Neutrophil (primary cell): ENCODE results near the gene LILRB2.

Experiments
- H3K27ac ChIP-seq: fragments of 200-600 bp; sonication (generic); 2 replicates; pipeline ENCODE4 v1.5.1; 2016; ENCODE audit warnings: mild to moderate bottlenecking, moderate library complexity
- H3K27me3 ChIP-seq: fragments of 200-600 bp; sonication (generic); 2 replicates; pipeline ENCODE4 v1.6.0; 2016; ENCODE audit warnings: mild to moderate bottlenecking
- H3K36me3 ChIP-seq: fragments of 200-600 bp; sonication (generic); 2 replicates; pipeline ENCODE4 v1.5.1; 2017
- H3K4me1 ChIP-seq, 2 experiments: fragments of 200-600 bp in 1 of 2; sonication (generic) in 1 of 2; 1 replicate in 1 of 2; 2 replicates in 1 of 2; pipeline versions ENCODE4 v1.5.1 to v1.6.1; 2013 to 2016; ENCODE audit warnings: low read depth in 1 of 2, low read length in 1 of 2, mild to moderate bottlenecking in 1 of 2, moderate library complexity in 1 of 2; ENCODE audit not compliant: control insufficient read depth in 1 of 2, insufficient read depth in 1 of 2
- H3K4me3 ChIP-seq, 2 experiments: fragments of 200-600 bp in 1 of 2; sonication (generic) in 1 of 2; 1 replicate in 1 of 2; 2 replicates in 1 of 2; pipeline ENCODE4 v1.5.1; 2013 to 2016; ENCODE audit warnings: low read depth in 1 of 2, low read length in 1 of 2, mild to moderate bottlenecking in 1 of 2, moderate library complexity in 1 of 2
- H3K9me3 ChIP-seq: fragments of 200-600 bp; sonication (generic); 2 replicates; pipeline ENCODE4 v1.5.1; 2016
- CTCF ChIP-seq: fragments of 200-600 bp; sonication (generic); IDR thresholded peaks from 2 replicates; pipeline ENCODE4 v1.5.1; 2016; ENCODE audit warnings: antibody characterized with exemption

LILRB2 gene

DNA sequence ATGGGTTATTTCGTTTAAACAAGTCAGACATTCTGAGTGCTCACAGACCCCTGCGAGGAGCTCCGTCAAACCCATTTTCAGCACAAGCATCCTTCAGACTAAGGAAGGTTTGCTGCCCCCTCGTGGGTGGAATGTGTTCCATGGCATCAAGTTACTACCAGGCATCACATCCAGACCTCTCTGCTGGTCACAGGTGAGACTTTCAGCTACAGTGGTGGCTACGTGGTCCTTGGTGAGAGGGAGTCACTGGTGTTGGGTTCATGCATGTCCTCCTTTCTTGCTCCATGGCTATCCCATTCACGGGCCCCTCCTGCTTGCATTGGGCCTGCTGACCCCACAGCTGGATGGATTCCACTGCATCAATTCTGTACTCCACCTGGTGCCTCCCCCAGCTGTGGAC, 14.8 kb downstream of the LILRB2 start:
- peaks cover 55% of the 10 kb centered on the region in 2 experiments for H3K4me1 ChIP-seq
- TF ChIP-seq CTCF: peak; percentile 78

GRCh38 chr19:54262470-54262869, 18.4 kb downstream of the LILRB2 start:
- no peaks in the 10 kb centered on the region for H3K36me3 ChIP-seq
- no peak overlapping the region for H3K27ac ChIP-seq
- no peak overlapping the region for H3K4me3 ChIP-seq
- TF ChIP-seq CTCF: no peak
- no peaks in the 10 kb centered on the region for H3K9me3 ChIP-seq
- H3K27me3 ChIP-seq: peaks cover 5% of the 10 kb centered on the region
- H3K4me1 ChIP-seq: peaks cover 18% of the 10 kb centered on the region in 2 experiments

More for the DNA sequence above, 14.8 kb downstream of the LILRB2 start:
- H3K27ac ChIP-seq: peak overlapping the region; percentile 42
- H3K4me3 ChIP-seq: no peak overlapping the region
- H3K36me3 ChIP-seq: no peaks in the 10 kb centered on the region
- no peaks in the 10 kb centered on the region for H3K27me3 ChIP-seq
- no peaks in the 10 kb centered on the region for H3K9me3 ChIP-seq

DNA sequence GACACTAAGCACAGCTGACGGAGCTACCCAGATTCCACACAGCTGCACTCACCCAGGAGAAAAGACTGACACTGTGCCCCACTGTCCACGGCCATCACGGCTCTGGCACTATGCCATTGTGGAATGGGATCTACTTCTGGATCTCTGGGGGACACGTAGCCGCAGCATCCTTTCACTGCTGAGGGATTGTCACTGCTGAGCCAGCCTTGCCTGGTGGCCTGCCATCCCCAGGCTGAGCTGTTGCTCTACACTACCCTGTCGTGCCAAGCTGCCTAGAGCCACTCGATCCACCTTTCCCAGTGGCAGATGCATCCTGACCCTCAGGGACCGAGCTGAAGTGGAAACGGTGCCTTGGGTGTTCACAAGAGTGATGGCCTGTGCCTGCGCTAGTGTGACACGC, 18.8 kb downstream of the LILRB2 start:
- Histone ChIP-seq H3K27ac (no peak overlapping the region), H3K4me1 (peaks cover 14% of the 10 kb centered on the region in 2 experiments), H3K4me3 (no peak overlapping the region), H3K9me3 (no peaks in the 10 kb centered on the region), H3K36me3 (no peaks in the 10 kb centered on the region), H3K27me3 (peaks cover 10% of the 10 kb centered on the region)
- TF ChIP-seq CTCF: no peak

DNA sequence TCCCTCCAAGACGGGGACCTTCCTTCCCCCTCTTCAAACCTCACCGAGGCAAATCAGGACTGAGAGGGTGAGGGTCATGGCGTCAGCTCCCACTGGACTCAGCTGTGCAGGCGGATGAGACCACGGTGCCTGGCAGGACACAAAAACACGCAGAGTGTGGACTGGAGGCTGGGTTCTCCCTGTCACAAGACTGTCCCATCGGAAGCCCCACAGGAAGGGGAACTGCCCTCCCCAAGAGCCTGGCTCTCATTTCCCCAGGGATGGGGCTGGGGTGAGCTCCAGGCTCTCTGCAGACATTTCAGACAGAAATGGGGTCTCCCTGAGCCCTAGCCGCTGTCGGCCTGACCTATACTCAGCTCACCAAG, 23.8 kb downstream of the LILRB2 start, which contains the start of gene LILRB5:
Gene LILRB5 (minus strand): TSS at position 158 of the 365 bp plus-strand sequence. CDS start 80 bp downstream, at position 78.
- no peaks in the 10 kb centered on the region for H3K36me3 ChIP-seq

GRCh38 chr19:54256250-54257115, 24.4 kb downstream of the LILRB2 start:
- Histone ChIP-seq H3K9me3 (no peaks in the 10 kb centered on the region), H3K36me3 (no peaks in the 10 kb centered on the region), H3K4me3 (no peak overlapping the region), H3K4me1 (peaks cover 10% of the 10 kb centered on the region in 2 experiments), H3K27me3 (peaks cover 22% of the 10 kb centered on the region), H3K27ac (no peak overlapping the region)
- no peak for TF ChIP-seq CTCF

More for the DNA sequence above, 23.8 kb downstream of the LILRB2 start, which contains the start of gene LILRB5:
- Histone ChIP-seq H3K27me3 (peaks cover 22% of the 10 kb centered on the region), H3K27ac (no peak within 1 kb of the TSS), H3K4me3 (no peak within 1 kb of the TSS), H3K9me3 (no peaks in the 10 kb centered on the region), H3K4me1 (peaks cover 10% of the 10 kb centered on the region in 2 experiments)
- TF ChIP-seq CTCF: no peak
